GM12878 (cell line): ENCODE measurements around the gene GALNT18. TPM values are rescaled to one million over a fixed set of nuclear protein-coding genes. Genes with fewer than 3 reads are reported as not detected.

Source experiments
- ATAC-seq: fragments of 200-7000 bp; cut with Tn5 transposase; 3 replicates; pipeline ENCODE4 v1.9.1; 2020; ENCODE audit warnings: mild to moderate bottlenecking, moderate library complexity
- BruUV-seq: library from RNA; stranded (reverse); fragments of 400-500 nt; replicated peaks from 2 replicates; lab custom pipeline; 2021; lab: Mats Ljungman, UMichigan
- CTCF ChIA-PET: fragments of 300-600 bp; sonication (Branson Sonifier 250); formaldehyde crosslinking; extraction: SDS; loops from one replicate; lab custom pipeline; 2021; ENCODE audit warnings: inconsistent platforms; lab: Yijun Ruan, JAX
- POLR2A ChIA-PET: fragments of 350-600 bp; formaldehyde crosslinking; extraction: SDS; loops from one replicate; lab custom pipeline; 2021; ENCODE audit warnings: inconsistent platforms; lab: Charles Lee
- RAD21 ChIA-PET: fragments of 300-600 bp; sonication (Branson Sonifier 250); formaldehyde crosslinking; loops from one replicate; lab custom pipeline; 2023; ENCODE audit warnings: antibody characterized with exemption; ENCODE audit not compliant: unreplicated experiment; lab: Charles Lee
- SMC1A ChIA-PET: fragments of 300-600 bp; sonication (Branson Sonifier 250); formaldehyde crosslinking; loops from one replicate; lab custom pipeline; 2023; ENCODE audit not compliant: unreplicated experiment, uncharacterized antibody; lab: Charles Lee
- DNase-seq: peaks from one replicate; pipeline ENCODE4 v3.0.0-alpha.2; 2011; ENCODE audit warnings: low read depth, low spot score
- FAIRE-seq: peaks from 3 replicates; lab custom pipeline; 2011; peaks lifted over from hg19 to GRCh38; lab: Jason Lieb, UNC
- H2AFZ ChIP-seq: 2 replicates; pipeline ENCODE4 v1.6.0; 2011; ENCODE audit warnings: low read depth, low read length, control low read depth; ENCODE audit not compliant: control insufficient read depth
- H3K27ac ChIP-seq: 2 replicates; pipeline ENCODE4 v1.5.1; 2011; ENCODE audit warnings: control low read depth; ENCODE audit not compliant: control insufficient read depth, insufficient read depth
- H3K27me3 ChIP-seq, 2 experiments: replicated peaks in 1 of 2; 2 replicates each; pipeline versions ENCODE4 v1.6.0 to v1.6.1; 2011; ENCODE audit warnings: low read length in 1 of 2; ENCODE audit not compliant: control insufficient read depth in 2 of 2, insufficient read depth in 2 of 2
- H3K36me3 ChIP-seq, 2 experiments: 2 replicates each; pipeline ENCODE4 v1.5.1; 2011; ENCODE audit warnings: low read length in 1 of 2; ENCODE audit not compliant: control insufficient read depth in 2 of 2, insufficient read depth in 2 of 2
- H3K4me1 ChIP-seq: 2 replicates; pipeline ENCODE4 v1.6.1; 2011; ENCODE audit warnings: mild to moderate bottlenecking, low read length, moderate library complexity, mixed read lengths; ENCODE audit not compliant: control insufficient read depth, insufficient read depth
- H3K4me2 ChIP-seq: 2 replicates; pipeline ENCODE4 v1.6.0; 2011; ENCODE audit warnings: control low read depth; ENCODE audit not compliant: control insufficient read depth, insufficient read depth
- H3K4me3 ChIP-seq: fragments of 200-600 bp; sonication (generic); 2 replicates; pipeline ENCODE4 v1.5.1; 2016
- H3K79me2 ChIP-seq: 2 replicates; pipeline ENCODE4 v1.6.0; 2011; ENCODE audit warnings: low read length; ENCODE audit not compliant: control insufficient read depth, insufficient read depth
- H3K9ac ChIP-seq: 2 replicates; pipeline ENCODE4 v1.8.0; 2011; ENCODE audit warnings: low read length, control low read depth, mixed read lengths; ENCODE audit not compliant: control insufficient read depth, insufficient read depth
- H3K9me3 ChIP-seq: replicated peaks from 3 replicates; pipeline ENCODE4 v1.5.1; 2011; ENCODE audit warnings: mild to moderate bottlenecking, low read length; ENCODE audit not compliant: control insufficient read depth, insufficient read depth
- H4K20me1 ChIP-seq: 2 replicates; pipeline ENCODE4 v1.6.0; 2011; ENCODE audit not compliant: control insufficient read depth, insufficient read depth
- DPF2 ChIP-seq: fragments of 450-650 bp; IDR thresholded peaks from 2 replicates; pipeline ENCODE4 v1.6.1; 2017; ENCODE audit warnings: mild to moderate bottlenecking
- EED ChIP-seq: sonication (generic); IDR thresholded peaks from 2 replicates; pipeline ENCODE4 v1.6.1; 2016; ENCODE audit warnings: antibody characterized with exemption, low read depth
- EGR1 ChIP-seq, 2 experiments: IDR thresholded peaks; 1 replicate in 1 of 2; 2 replicates in 1 of 2; pipeline ENCODE4 v1.6.1; 2011 to 2012; ENCODE audit warnings: low read depth in 2 of 2, low read length in 2 of 2, borderline replicate concordance in 1 of 2, mild to moderate bottlenecking in 1 of 2, moderate library complexity in 1 of 2
- EZH2 ChIP-seq: IDR thresholded peaks from 2 replicates; pipeline ENCODE4 v1.6.1; 2012; ENCODE audit warnings: low read depth, mild to moderate bottlenecking, control low read depth, inconsistent platforms, low read length, borderline replicate concordance; ENCODE audit not compliant: control insufficient read depth
- JUNB ChIP-seq: IDR thresholded peaks from 2 replicates; pipeline ENCODE4 v1.6.1; 2016; ENCODE audit warnings: antibody characterized with exemption, mild to moderate bottlenecking
- RBBP5 ChIP-seq: fragments of 200-600 bp; sonication (generic); conservative IDR thresholded peaks from 2 replicates; pipeline ENCODE4 v1.6.1; 2016
- WGBS: methylation state at CpG from one replicate; pipeline ENCODE4 v1.1.6; 2016; ENCODE audit warnings: low lambda C conversion rate; ENCODE audit not compliant: insufficient replicate concordance, insufficient coverage; ENCODE audit errors: missing lambda C conversion rate; 5-methylcytosine and 5-hydroxymethylcytosine counted together
- in situ Hi-C: fragments of 300-500 bp; cut with MboI; formaldehyde crosslinking; loops from 9 replicates; pipeline ENCODE4 v1.14.3; 2018; ENCODE audit warnings: mixed read lengths
- intact Hi-C: fragments of 100-400 bp; cut with micrococcal nuclease; formaldehyde crosslinking; loops from one replicate; pipeline ENCODE4 v1.14.2; 2022; ENCODE audit not compliant: unreplicated experiment
- polyA plus RNA-seq, 11 experiments: library from polyadenylated mRNA; depleted of rRNA in 4 of 11; unstranded in 6 of 11; stranded (reverse) in 5 of 11; fragments of >200 nt; fragmentation: Nextera tagmentation in 4 of 11; fragmentation: Illumina TruSeq in 1 of 11; extraction: Ambion mirVana in 4 of 11; extraction: Trizol in 1 of 11; gene quantifications; 1 replicate in 1 of 11; 2 replicates in 10 of 11; pipeline versions ENCODE4 v1.2.1 to v1.2.3, GENCODE V29; 2011 to 2016; ENCODE audit warnings: inconsistent platforms in 2 of 11, missing spikeins in 2 of 11, low read depth in 1 of 11
- total RNA-seq, 4 experiments: library from RNA; depleted of rRNA in 3 of 4; stranded (reverse); fragments of >200 nt in 3 of 4; fragmentation: Illumina TruSeq in 1 of 4; extraction: Trizol in 1 of 4; gene quantifications; 2 replicates each; pipeline versions ENCODE4 v1.2.1 to v1.2.3, GENCODE V29; 2013 to 2021
- TF ChIP-seq, protein P1 (sequence below): IDR thresholded peaks from 2 replicates; pipeline ENCODE4 v1.6.1; 2012; ENCODE audit warnings: low read depth, low read length, improper control_type of control experiment

Gene GALNT18
- total and polyA plus RNA-seq, 10 of the 15 experiments (the other 5 are each of a cell fraction or from before 2014, with no cell fraction given) = 1.2 to 14.2 (median 6.3) TPM

- Histone ChIP-seq H3K9me3 (no peaks in the 10 kb centered on the region), H3K4me3 (no peak overlapping the region), H3K9ac (no peak overlapping the region), H3K27ac (no peak overlapping the region), H4K20me1 (no peaks in the 10 kb centered on the region), H3K27me3 (no peaks in the 10 kb centered on the region), H3K36me3 (no peaks in the 10 kb centered on the region; a peak in 1 of 4 replicates), H3K4me2 (no peak overlapping the region), H3K4me1 (no peaks in the 10 kb centered on the region; the same call in 1 of the 2 replicates), H2AFZ (no peak overlapping the region), H3K79me2 (no peaks in the 10 kb centered on the region; the same call in 1 of the 2 replicates)
- in situ Hi-C loops (no loop called here), intact Hi-C loops (no loop called here)
- ChIA-PET RAD21 (no interaction called here), POLR2A (no interaction called here), SMC1A (interaction anchor here (0.7 to 0.8 kb wide), 2 partner anchors 15 to 30 kb away, joined by 3 read pairs; no protein-coding TSS in a partner anchor), CTCF (no interaction called here)
- ATAC-seq (no peak), FAIRE-seq (no peak), DNase-seq (no peak)
- BruUV-seq = no TSS peak
- TF ChIP-seq EZH2 (no peak), EGR1 (IDR thresholded peaks at IDR 0.05; ENCODE audit: borderline replicate concordance in 1 of 2, low read depth in 2 of 2, low read length in 2 of 2) (no peak), JUNB (no peak), RBBP5 (no peak), DPF2 (no peak), EED (no peak)
- TF ChIP-seq, protein P1, sequence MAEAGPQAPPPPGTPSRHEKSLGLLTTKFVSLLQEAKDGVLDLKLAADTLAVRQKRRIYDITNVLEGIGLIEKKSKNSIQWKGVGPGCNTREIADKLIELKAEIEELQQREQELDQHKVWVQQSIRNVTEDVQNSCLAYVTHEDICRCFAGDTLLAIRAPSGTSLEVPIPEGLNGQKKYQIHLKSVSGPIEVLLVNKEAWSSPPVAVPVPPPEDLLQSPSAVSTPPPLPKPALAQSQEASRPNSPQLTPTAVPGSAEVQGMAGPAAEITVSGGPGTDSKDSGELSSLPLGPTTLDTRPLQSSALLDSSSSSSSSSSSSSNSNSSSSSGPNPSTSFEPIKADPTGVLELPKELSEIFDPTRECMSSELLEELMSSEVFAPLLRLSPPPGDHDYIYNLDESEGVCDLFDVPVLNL = no peak
- WGBS = 0% methylated on average over 1 of the region's 1 CpG
These were observed 92.8 kb downstream of the GALNT18 start for GRCh38 chr11:11528986-11529385.
